Measurements from ENCODE around the gene KCNK16.

KCNK16 gene

DNA sequence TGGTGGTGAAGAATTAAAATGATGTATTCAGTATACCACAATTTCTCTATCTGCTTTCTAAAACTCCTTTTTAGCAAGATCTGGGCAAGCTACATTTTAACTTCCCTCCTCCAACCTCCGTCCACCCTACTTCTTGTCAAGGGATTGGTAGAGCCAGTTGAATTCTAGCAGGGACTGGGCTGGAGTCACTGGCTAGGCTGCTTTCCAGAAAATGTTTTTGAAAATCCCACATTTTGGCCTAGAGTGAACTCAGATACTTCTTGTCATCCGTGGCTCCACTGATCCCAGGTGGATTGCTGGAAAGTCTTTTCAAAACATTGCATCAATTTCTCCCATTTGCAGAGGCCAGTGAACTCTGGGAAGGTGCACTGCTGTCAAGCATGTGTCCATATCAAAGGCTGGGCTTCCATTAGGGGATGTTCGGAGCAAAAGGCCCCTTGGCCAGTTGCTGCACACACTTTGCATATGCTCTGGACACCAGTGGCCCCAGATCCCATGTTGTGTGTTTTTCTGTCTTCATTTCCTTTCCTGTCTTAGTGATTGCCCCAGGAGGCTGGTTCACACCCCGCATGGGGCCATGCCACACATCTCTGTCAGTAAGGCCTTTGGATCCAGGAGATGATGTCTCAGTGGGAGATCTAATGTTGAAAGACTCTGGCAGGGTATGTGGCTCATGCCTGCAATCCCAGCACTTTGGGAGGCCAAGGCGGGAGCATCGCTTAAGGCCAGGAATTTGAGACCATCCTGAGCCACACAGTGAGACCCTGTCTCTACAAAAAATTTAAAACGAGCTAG is 11.3 kb upstream of the KCNK16 start:
- H3K9me3 ChIP-seq (ENCODE audit: control insufficient read depth, insufficient read depth, low read length), result no peaks in the 10 kb centered on the region
- H3K4me1 ChIP-seq (ENCODE audit: insufficient read depth, low read length), result 0 out of 2 replicates have a peak, but pooled peaks cover 8% of the 10 kb centered on the region

DNA sequence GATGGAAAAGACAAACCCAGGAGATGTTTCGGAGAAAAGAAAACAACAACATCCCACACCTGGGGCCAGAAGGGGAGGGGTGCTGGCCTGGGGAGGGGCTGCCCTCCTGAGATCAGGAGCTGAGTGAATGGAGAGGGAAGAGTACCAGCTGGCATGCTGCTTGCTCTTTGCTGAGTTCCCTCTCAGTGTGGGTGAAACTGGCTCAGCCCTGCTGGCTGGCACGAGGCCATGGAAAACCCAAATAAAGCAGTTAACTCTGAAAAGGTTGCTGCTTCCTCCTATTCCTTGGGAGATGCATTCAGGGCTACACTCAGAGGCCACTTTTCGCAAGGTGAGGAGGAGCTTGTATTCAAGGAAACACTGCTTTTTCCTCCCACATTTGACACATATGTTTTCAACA is 8.0 kb upstream of the KCNK16 start:
- H3K9ac ChIP-seq (ENCODE audit: low read depth, low read length), result no peak overlapping the region
- no peaks in the 10 kb centered on the region for H3K36me3 ChIP-seq (ENCODE audit: insufficient read depth, low read length)
- no peaks in the 10 kb centered on the region for H3K9me3 ChIP-seq (ENCODE audit: control insufficient read depth, insufficient read depth, low read length)
- no peaks in the 10 kb centered on the region for H3K4me1 ChIP-seq (ENCODE audit: insufficient read depth, low read length)

More for the DNA sequence above, 11.3 kb upstream of the KCNK16 start:
- H3K9ac ChIP-seq (ENCODE audit: low read depth, low read length), result no peak overlapping the region
- H3K36me3 ChIP-seq (ENCODE audit: insufficient read depth, low read length), result no peaks in the 10 kb centered on the region

DNA sequence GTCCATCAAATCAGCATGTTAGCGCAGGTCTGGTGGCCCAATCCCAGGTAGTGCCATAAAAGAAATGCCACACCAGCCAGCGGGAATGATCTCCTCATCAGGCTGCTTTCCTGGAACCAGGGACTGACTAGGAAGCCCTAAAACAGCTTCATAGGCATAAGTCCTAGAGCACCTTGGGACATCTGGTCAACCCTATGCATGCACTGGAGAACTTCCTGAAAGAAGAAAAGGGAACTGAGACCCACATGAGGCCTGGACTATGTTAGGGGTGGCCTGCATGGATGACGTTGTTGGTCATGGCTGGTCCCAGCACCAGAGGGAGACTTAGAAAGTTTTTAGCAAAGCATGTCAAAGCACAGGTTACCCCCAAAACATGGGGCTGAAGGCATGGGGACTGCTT is 7.6 kb upstream of the KCNK16 start:
- no peaks in the 10 kb centered on the region for H3K36me3 ChIP-seq (ENCODE audit: insufficient read depth, low read length)
- H3K9me3 ChIP-seq (ENCODE audit: control insufficient read depth, insufficient read depth, low read length), result no peaks in the 10 kb centered on the region
- no peaks in the 10 kb centered on the region for H3K4me1 ChIP-seq (ENCODE audit: insufficient read depth, low read length)
- H3K9ac ChIP-seq (ENCODE audit: low read depth, low read length), result no peak overlapping the region

DNA sequence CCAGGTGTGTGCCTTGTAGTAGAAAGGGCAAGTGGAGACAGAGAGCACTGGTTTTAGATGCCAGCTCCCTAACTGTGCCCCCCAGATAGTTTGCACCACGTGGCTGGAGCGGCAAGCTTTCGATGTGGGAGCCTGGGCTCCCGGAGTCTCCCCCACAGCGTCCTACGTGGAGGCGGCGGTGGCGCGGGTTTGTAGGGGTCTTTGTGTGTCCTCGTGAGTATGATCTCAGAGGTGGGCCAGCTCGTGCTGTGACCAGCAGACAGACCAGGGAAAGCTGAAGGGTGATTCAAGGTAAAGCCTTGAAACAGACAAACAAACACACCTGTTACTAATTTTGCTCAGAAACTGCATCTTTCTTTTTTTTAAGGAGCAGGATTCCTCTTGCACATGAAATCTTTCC is 5.6 kb upstream of the KCNK16 start:
- Histone ChIP-seq H3K36me3 (ENCODE audit: insufficient read depth, low read length) (no peaks in the 10 kb centered on the region), H3K9me3 (ENCODE audit: control insufficient read depth, insufficient read depth, low read length) (no peaks in the 10 kb centered on the region), H3K4me1 (ENCODE audit: insufficient read depth, low read length) (no peaks in the 10 kb centered on the region), H3K9ac (ENCODE audit: low read depth, low read length) (no peak overlapping the region)

DNA sequence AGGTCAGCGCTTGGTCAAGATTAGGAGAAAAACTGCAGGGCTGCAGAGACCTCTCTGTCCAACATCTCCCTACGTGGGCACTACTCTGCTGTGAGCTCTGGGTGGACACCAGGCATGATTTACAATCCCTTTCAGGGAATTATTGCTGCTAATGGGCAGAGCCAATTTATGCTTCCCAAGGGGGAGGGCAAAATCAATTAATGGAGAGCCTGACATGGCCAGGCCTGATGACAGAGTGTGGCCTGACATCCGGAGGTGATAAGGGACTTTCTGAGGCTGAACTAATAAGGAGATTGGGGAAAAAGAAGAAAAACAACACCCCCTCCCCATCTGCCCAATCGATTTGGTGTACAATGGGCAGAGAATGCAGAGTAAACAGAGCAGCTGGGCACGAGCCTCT is 5.0 kb upstream of the KCNK16 start:
- Histone ChIP-seq H3K4me1 (ENCODE audit: insufficient read depth, low read length) (no peaks in the 10 kb centered on the region), H3K36me3 (ENCODE audit: insufficient read depth, low read length) (no peaks in the 10 kb centered on the region), H3K9me3 (ENCODE audit: control insufficient read depth, insufficient read depth, low read length) (no peaks in the 10 kb centered on the region), H3K9ac (ENCODE audit: low read depth, low read length) (no peak overlapping the region)

DNA sequence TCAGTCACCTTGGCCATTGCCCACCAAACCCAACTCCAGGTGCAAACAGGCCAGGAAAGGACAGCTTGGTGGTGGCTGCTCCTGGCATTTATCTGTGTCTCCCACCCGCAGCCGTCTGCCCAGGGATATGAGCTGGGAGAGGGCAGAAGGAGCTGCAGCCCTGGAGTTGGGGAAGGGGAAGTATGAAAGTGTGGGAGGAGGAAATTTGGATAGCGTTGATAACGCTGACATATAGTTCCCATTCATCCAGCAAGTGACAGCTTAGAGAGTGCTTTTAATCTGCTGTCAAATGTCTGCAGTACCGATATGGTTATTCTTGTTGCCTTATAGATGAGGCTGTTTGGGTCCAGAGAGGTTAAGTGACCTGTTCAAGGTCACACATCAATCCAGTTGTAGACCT is 741 bp downstream of the KCNK16 start:
- Histone ChIP-seq H3K9me3 (ENCODE audit: control insufficient read depth, insufficient read depth, low read length) (no peaks in the 10 kb centered on the region), H3K4me1 (ENCODE audit: insufficient read depth, low read length) (no peaks in the 10 kb centered on the region), H3K36me3 (ENCODE audit: insufficient read depth, low read length) (no peaks in the 10 kb centered on the region), H3K9ac (ENCODE audit: low read depth, low read length) (no peak overlapping the region)

DNA sequence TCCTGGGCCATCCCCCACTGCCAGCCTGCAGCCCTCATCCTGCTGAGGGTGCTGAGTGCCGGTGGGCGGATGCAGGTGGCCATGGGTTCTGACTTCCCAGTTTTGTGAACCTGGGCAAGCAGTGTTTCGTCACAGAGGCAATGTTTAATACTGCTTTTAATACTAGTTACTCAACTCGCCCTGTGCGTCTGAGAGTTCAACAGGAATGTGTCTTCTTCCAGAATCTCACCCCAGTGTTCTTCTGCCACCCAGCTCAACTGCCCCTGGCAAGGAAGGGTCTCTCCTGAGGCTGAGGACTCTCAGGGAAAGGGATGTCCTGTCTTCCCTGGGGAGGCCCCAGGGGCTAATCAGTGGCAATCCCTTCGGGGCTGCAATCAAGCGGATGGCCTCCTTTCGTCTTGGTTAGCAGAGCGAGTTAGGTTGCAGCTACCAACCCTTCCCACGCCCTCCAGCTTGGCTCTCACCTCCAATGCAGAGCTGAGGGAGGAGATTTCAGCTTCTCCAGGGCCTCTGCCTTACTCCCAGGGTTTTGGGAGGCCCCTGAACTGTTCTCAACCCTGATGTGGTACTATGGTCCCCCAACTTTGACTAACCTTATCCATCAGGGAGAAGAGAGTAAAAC is 2.0 kb downstream of the KCNK16 start:
- no peaks in the 10 kb centered on the region for H3K9me3 ChIP-seq (ENCODE audit: control insufficient read depth, insufficient read depth, low read length)
- H3K4me1 ChIP-seq (ENCODE audit: insufficient read depth, low read length), result no peaks in the 10 kb centered on the region
- H3K36me3 ChIP-seq (ENCODE audit: insufficient read depth, low read length), result no peaks in the 10 kb centered on the region
- no peak overlapping the region for H3K9ac ChIP-seq (ENCODE audit: low read depth, low read length)

DNA sequence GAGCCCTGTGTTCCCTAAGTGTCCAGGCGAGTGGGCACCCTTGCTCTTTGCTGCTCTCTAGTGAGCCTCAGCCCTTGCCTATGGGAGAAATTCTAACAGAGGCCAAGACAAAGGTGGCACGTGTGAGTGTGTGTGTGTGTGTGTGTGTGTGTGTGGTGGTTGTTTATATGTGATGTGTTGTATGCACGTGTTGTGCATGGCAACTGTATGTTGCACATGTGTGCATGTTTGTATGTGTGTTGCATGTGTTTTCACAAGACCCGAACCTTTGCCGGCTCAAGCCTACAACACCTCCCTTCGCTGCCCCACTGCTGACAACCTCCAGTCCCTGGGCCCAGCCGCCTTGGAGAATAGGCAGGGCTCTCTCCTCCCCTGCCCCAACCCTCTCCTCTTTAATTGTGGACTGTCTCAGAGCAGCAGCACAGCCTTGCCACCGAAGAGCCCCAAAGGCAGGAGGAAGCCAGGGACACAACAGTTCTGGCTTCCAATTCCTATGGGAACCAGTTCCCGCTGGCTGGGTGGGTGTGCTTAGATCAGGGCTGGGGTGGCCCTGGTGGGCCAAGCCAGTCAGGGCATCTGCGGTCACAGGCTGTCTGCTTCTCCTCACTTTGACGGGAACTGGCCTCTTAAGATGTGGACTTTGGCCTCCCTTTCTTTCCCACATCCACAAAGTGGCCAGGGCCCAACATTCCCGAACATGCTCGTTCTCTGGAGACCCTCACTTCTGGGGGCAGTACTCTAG is 2.7 kb downstream of the KCNK16 start:
- no peak overlapping the region for H3K9ac ChIP-seq (ENCODE audit: low read depth, low read length)
- H3K4me1 ChIP-seq (ENCODE audit: insufficient read depth, low read length), result no peaks in the 10 kb centered on the region
- H3K9me3 ChIP-seq (ENCODE audit: control insufficient read depth, insufficient read depth, low read length), result no peaks in the 10 kb centered on the region
- no peaks in the 10 kb centered on the region for H3K36me3 ChIP-seq (ENCODE audit: insufficient read depth, low read length)

DNA sequence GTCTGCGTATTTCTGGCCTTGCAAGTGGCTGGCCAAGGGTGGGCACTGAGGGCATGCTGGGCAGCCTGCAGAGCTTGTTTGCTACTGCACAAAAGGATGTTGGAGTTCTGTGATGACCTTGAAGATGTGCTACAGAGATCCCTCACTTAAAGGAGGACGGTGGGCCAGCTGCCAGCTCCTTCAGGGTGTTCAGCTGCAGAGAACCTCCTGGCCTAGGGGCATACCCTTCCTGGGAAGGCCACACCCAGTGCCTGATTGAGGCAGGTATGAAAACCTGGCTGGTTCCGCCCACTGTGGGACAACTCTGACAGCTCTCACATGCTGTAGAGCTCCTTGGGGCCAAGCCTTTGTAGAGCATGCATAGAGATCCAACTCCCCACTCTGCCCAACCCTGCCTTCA is 5.2 kb downstream of the KCNK16 start:
- H3K9me3 ChIP-seq (ENCODE audit: control insufficient read depth, insufficient read depth, low read length), result no peaks in the 10 kb centered on the region; the same call in 1 of the 2 replicates
- no peaks in the 10 kb centered on the region for H3K4me1 ChIP-seq (ENCODE audit: insufficient read depth, low read length)
- H3K9ac ChIP-seq (ENCODE audit: low read depth, low read length), result no peak overlapping the region
- H3K36me3 ChIP-seq (ENCODE audit: insufficient read depth, low read length), result no peaks in the 10 kb centered on the region

DNA sequence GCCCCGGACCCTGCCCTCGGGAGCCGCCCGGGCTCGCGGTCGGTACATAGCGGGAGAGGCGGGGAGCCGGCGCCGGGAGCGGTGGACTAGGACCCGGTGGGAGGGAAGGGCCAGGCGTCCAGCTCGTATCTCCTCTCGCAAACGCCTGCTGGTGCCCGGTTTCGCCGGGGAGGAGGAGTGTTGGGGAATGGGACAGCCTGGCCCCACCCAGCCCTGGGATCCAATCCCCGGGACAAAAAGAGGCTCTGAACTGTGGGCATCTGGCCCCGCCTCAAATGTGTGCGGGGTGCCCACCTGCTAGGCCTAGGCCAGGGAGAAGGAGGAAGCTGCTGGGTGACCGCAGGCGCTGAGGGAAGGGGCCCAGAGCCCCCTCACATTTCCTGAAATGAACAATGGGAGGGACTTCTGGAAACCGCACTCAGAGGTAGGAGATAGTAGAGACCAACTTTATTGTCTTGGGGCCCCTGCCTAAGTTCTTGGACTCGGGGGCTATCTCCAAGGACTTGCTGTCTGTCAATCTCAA is 8.2 kb downstream of the KCNK16 start, which contains the start of gene KCNK17:
TSS of gene KCNK17 (minus strand) at position 147 of the 523 bp plus-strand sequence. CDS start at position 48, 99 bp downstream.
- no peaks in the 10 kb centered on the region for H3K4me1 ChIP-seq (ENCODE audit: insufficient read depth, low read length)
- no peaks in the 10 kb centered on the region; the same call in 1 of the 2 replicates for H3K9me3 ChIP-seq (ENCODE audit: control insufficient read depth, insufficient read depth, low read length)
- H3K36me3 ChIP-seq (ENCODE audit: insufficient read depth, low read length), result no peaks in the 10 kb centered on the region
- H3K9ac ChIP-seq (ENCODE audit: low read depth, low read length), result peak within 1 kb of the TSS; percentile 83

DNA sequence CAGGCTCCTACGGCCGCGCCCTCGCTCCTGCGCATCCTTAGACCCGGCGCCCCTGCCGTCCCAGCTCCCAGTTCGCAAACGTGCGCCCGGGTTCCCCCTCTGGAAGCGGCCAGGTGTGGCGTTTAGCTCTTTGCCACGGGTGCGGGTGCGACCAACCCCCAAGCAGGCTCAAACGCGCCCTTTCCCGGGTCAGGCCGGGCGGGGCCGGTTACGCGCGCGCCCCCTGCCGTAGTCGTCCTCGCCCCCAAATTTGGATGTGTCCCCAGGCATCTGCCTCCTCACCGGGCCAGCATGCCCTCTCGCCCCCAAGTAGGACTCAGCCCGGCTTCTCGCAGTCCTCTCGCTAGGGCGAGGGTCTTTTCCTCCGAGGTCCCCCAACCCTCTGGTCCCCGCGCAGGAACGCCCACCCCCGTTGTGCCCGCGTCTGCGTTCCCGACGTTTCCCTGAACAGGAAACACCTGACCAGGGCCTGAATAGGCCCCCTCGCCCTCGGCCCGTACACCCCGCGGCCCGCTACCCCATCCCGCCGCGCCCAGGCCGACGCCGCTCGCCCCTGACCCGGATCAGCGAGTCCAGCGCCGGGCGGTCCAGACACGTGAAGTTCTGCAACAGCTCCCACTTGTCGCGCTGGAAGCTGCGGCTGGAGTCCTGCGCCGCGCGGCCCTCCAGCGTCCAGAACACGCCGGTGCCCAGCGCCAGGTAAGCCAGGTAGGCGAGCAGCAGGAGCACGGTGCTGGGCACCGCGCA is 8.8 kb downstream of the KCNK16 start:
- Histone ChIP-seq H3K36me3 (ENCODE audit: insufficient read depth, low read length) (no peaks in the 10 kb centered on the region), H3K9ac (ENCODE audit: low read depth, low read length) (peak overlapping the region; percentile 83), H3K9me3 (ENCODE audit: control insufficient read depth, insufficient read depth, low read length) (no peaks in the 10 kb centered on the region; the same call in 1 of the 2 replicates), H3K4me1 (ENCODE audit: insufficient read depth, low read length) (no peaks in the 10 kb centered on the region)

DNA sequence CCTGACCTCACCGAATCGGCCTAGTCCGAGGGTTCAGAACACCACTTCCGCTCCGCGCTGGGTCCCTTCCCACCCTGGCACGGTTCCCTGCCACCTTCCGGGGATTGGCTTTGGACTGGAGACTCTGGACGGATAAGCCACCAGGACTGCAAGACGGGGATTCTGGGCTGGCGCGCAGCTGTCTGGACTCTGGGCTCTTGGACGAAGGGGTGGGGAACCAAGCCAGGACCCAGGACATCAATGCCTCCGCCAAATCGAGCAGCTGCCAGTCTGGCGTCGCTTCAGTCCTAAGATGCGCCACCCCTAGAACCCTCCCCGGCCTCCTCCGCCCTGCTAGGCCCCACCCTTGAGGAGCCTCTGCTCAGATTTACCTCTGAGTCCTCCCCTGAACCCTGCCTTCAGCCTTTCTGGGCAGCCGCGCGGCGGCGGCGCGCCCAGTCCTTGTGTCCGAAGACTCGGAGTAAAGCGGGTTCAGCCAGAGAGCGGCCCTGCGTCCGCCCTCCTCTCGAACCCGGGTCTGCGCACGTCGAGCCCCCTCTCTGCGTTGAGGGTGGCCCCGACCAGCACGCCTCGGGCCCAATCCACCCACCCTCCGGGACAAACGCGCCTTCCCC is 9.5 kb downstream of the KCNK16 start:
- Histone ChIP-seq H3K4me1 (ENCODE audit: insufficient read depth, low read length) (no peaks in the 10 kb centered on the region), H3K9ac (ENCODE audit: low read depth, low read length) (peak overlapping the region; percentile 83)

DNA sequence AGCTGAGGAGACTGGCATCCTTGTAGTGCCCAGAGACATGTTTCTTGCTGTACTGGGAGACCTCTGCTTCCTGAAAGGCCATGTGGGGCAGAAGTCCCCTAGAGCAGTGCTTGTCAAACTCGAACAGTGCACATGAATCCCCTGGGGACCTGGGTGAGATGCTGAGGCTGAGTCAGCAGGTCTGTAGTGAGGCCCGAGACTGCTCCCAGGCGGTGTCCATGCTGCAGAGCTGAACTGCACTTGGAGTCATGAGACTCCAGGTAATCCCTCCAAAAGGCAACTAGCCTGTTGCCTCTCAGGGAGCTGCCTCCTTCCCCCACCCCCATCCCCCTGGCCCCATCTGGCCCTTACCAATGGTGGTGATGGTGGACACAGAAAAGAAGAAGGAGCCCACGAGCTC is 12.0 kb downstream of the KCNK16 start:
- H3K9ac ChIP-seq (ENCODE audit: low read depth, low read length), result no peak overlapping the region
- H3K4me1 ChIP-seq (ENCODE audit: insufficient read depth, low read length), result no peaks in the 10 kb centered on the region
- no peaks in the 10 kb centered on the region for H3K36me3 ChIP-seq (ENCODE audit: insufficient read depth, low read length)
- H3K9me3 ChIP-seq (ENCODE audit: control insufficient read depth, insufficient read depth, low read length), result no peaks in the 10 kb centered on the region; the same call in 1 of the 2 replicates

More for the DNA sequence above, 9.5 kb downstream of the KCNK16 start:
- no peaks in the 10 kb centered on the region for H3K36me3 ChIP-seq (ENCODE audit: insufficient read depth, low read length)
- H3K9me3 ChIP-seq (ENCODE audit: control insufficient read depth, insufficient read depth, low read length), result no peaks in the 10 kb centered on the region; the same call in 1 of the 2 replicates
